PC-3 (cell line): ENCODE results near the gene SEMA4C. TPM values are rescaled to one million over a fixed set of nuclear protein-coding genes. Genes with fewer than 3 reads are reported as not detected.

Experiments
- ATAC-seq: fragments of 200-7000 bp; cut with Tn5 transposase; 2 replicates; pipeline ENCODE4 v1.9.1; 2020; ENCODE audit warnings: mild to moderate bottlenecking, moderate library complexity
- BruUV-seq: library from RNA; stranded (reverse); fragments of 400-500 nt; replicated peaks from 2 replicates; lab custom pipeline; 2021; lab: Mats Ljungman, UMichigan
- CTCF ChIA-PET: fragments of 300-600 bp; sonication (Branson Sonifier 250); formaldehyde crosslinking; loops from one replicate; lab custom pipeline; 2022; ENCODE audit warnings: antibody characterized with exemption; lab: Charles Lee
- POLR2A ChIA-PET: fragments of 300-600 bp; sonication (Branson Sonifier 250); formaldehyde crosslinking; loops from one replicate; lab custom pipeline; 2022; ENCODE audit warnings: antibody characterized with exemption; ENCODE audit not compliant: unreplicated experiment; lab: Charles Lee
- DNase-seq: peaks from one replicate; pipeline ENCODE4 v3.0.0-alpha.2; 2015
- H2AFZ ChIP-seq: fragments of 300-600 bp; sonication (generic); 2 replicates; pipeline ENCODE4 v1.6.0; 2016; ENCODE audit warnings: antibody characterized with exemption, low read length
- H3F3A ChIP-seq: fragments of 300-600 bp; sonication (generic); one replicate; pipeline ENCODE4 v1.6.0; 2017; ENCODE audit warnings: antibody characterized with exemption, low read length, control low read depth, mild to moderate bottlenecking; ENCODE audit not compliant: unreplicated experiment
- H3K27ac ChIP-seq: fragments of 300-600 bp; sonication (generic); 2 replicates; pipeline ENCODE4 v1.5.1; 2016; ENCODE audit warnings: mild to moderate bottlenecking, low read length
- H3K27me3 ChIP-seq: fragments of 300-600 bp; sonication (generic); 2 replicates; pipeline ENCODE4 v1.6.1; 2016; ENCODE audit warnings: low read length, mixed read lengths
- H3K36me3 ChIP-seq: fragments of 300-600 bp; sonication (generic); 2 replicates; pipeline ENCODE4 v1.6.1; 2016; ENCODE audit warnings: low read depth, mixed run types, low read length, mixed read lengths
- H3K4me1 ChIP-seq: fragments of 300-600 bp; sonication (generic); 2 replicates; pipeline ENCODE4 v1.5.1; 2016; ENCODE audit warnings: low read length; ENCODE audit not compliant: insufficient read depth
- H3K4me2 ChIP-seq: fragments of 300-600 bp; sonication (generic); 2 replicates; pipeline ENCODE4 v1.6.0; 2016; ENCODE audit warnings: low read length
- H3K4me3 ChIP-seq: fragments of 300-600 bp; sonication (generic); 2 replicates; pipeline ENCODE4 v1.5.1; 2016; ENCODE audit warnings: mild to moderate bottlenecking, low read length, mixed read lengths
- H3K79me2 ChIP-seq: fragments of 300-600 bp; sonication (generic); 2 replicates; pipeline ENCODE4 v1.6.1; 2017; ENCODE audit warnings: low read length, mixed read lengths
- H3K9ac ChIP-seq: fragments of 300-600 bp; sonication (generic); 2 replicates; pipeline ENCODE4 v1.6.0; 2016; ENCODE audit warnings: mild to moderate bottlenecking, low read length
- H3K9me2 ChIP-seq: fragments of 300-600 bp; sonication (generic); replicated peaks from 2 replicates; pipeline ENCODE4 v1.6.1; 2016; ENCODE audit warnings: mixed run types, low read length, mixed read lengths
- H3K9me3 ChIP-seq: fragments of 300-600 bp; sonication (generic); 2 replicates; pipeline ENCODE4 v1.6.1; 2016; ENCODE audit warnings: low read length, mixed read lengths
- H4K20me1 ChIP-seq: fragments of 300-600 bp; sonication (generic); 2 replicates; pipeline ENCODE4 v1.6.1; 2016; ENCODE audit warnings: low read length, mixed read lengths
- CTCF ChIP-seq: fragments of 300-600 bp; sonication (generic); conservative IDR thresholded peaks from 2 replicates; pipeline ENCODE4 v1.5.1; 2017; ENCODE audit warnings: antibody characterized with exemption, low read depth, mild to moderate bottlenecking, low read length
- EZH2 ChIP-seq: fragments of 300-600 bp; sonication (generic); IDR thresholded peaks from one replicate; pipeline ENCODE4 v1.6.1; 2017; ENCODE audit warnings: antibody characterized with exemption, mild to moderate bottlenecking, low read length; ENCODE audit not compliant: unreplicated experiment
- EZH2phosphoT487 ChIP-seq: fragments of 300-600 bp; sonication (generic); IDR thresholded peaks from 2 replicates; pipeline ENCODE4 v1.6.1; 2018; ENCODE audit warnings: mild to moderate bottlenecking, antibody characterized with exemption, low read length, borderline replicate concordance
- intact Hi-C: fragments of 100-400 bp; cut with micrococcal nuclease; formaldehyde crosslinking; loops from 2 replicates; pipeline ENCODE4 v1.9.0; 2023
- total RNA-seq: library from RNA; depleted of rRNA; stranded (reverse); fragments of >200 nt; gene quantifications from 2 replicates; pipeline ENCODE4 v1.2.3, GENCODE V29; 2014

SEMA4C gene
- total RNA-seq, 1 experiment from 2014 or later, result 20.6 TPM

- Histone ChIP-seq H3K27me3 (no peaks in the 10 kb centered on the region), H3K36me3 (no peaks in the 10 kb centered on the region), H4K20me1 (no peaks in the 10 kb centered on the region), H3K79me2 (no peaks in the 10 kb centered on the region), H2AFZ (no peak overlapping the region), H3K4me1 (peaks cover 51% of the 10 kb centered on the region), H3K27ac (no peak overlapping the region), H3K4me2 (no peak overlapping the region), H3K9me3 (no peaks in the 10 kb centered on the region), H3F3A (no peaks in the 10 kb centered on the region), H3K9me2 (no peaks in the 10 kb centered on the region), H3K4me3 (no peak overlapping the region), H3K9ac (no peak overlapping the region)
- no peak for TF ChIP-seq EZH2
- no peak for TF ChIP-seq EZH2phosphoT487
- CTCF ChIA-PET, result no interaction called here
- no TSS peak for BruUV-seq
- intact Hi-C loops, result no loop called here
- ATAC-seq (no peak), DNase-seq (no peak)
- POLR2A ChIA-PET, result no interaction called here
These were observed 13.4 kb upstream of the SEMA4C start for GRCh38 chr2:96883306-96883705.

- TF ChIP-seq CTCF (no peak), EZH2 (no peak), EZH2phosphoT487 (no peak)
- ATAC-seq (no peak), DNase-seq (no peak)
- Histone ChIP-seq H3K27ac (no peak overlapping the region), H3K4me2 (no peak overlapping the region), H3K9me3 (no peaks in the 10 kb centered on the region), H4K20me1 (no peaks in the 10 kb centered on the region), H3K4me3 (no peak overlapping the region), H3K9ac (no peak overlapping the region), H3K4me1 (peaks cover 47% of the 10 kb centered on the region), H3K27me3 (no peaks in the 10 kb centered on the region), H3K36me3 (no peaks in the 10 kb centered on the region), H2AFZ (no peak overlapping the region), H3K9me2 (no peaks in the 10 kb centered on the region), H3F3A (no peaks in the 10 kb centered on the region), H3K79me2 (no peaks in the 10 kb centered on the region)
- intact Hi-C loops, result no loop called here
- BruUV-seq, result no TSS peak
- POLR2A ChIA-PET, result no interaction called here
- CTCF ChIA-PET, result no interaction called here
These were observed 13.0 kb upstream of the SEMA4C start for GRCh38 chr2:96882906-96883305.

GRCh38 chr2:96882230-96882629 lies 12.3 kb upstream of the SEMA4C start:
- Histone ChIP-seq H3K27me3 (no peaks in the 10 kb centered on the region), H3K4me2 (no peak overlapping the region), H3K4me3 (no peak overlapping the region), H3K9me2 (no peaks in the 10 kb centered on the region), H3K27ac (no peak overlapping the region), H3K79me2 (no peaks in the 10 kb centered on the region), H2AFZ (no peak overlapping the region), H3K36me3 (no peaks in the 10 kb centered on the region), H3K9ac (no peak overlapping the region), H3K4me1 (peaks cover 40% of the 10 kb centered on the region), H4K20me1 (no peaks in the 10 kb centered on the region), H3F3A (no peaks in the 10 kb centered on the region), H3K9me3 (no peaks in the 10 kb centered on the region)
- no peak for ATAC-seq
- ChIA-PET POLR2A (interaction anchor here (0.6 kb wide), 1 partner anchor 35 kb away, joined by 4 read pairs; no protein-coding TSS in a partner anchor), CTCF (no interaction called here)
- DNase-seq, result no peak
- TF ChIP-seq EZH2phosphoT487 (no peak), CTCF (no peak), EZH2 (no peak)
- no TSS peak for BruUV-seq
- intact Hi-C loops, result no loop called here
